OCI-LY7 (cell line): ENCODE measurements around the gene TMEM140.

ENCODE experiments used
- CTCF ChIP-seq: fragments of 200-600 bp; sonication (generic); conservative IDR thresholded peaks from 2 replicates; pipeline ENCODE4 v1.5.1; 2014; ENCODE audit warnings: mild to moderate bottlenecking, antibody characterized with exemption, low read length, moderate library complexity, mixed read lengths
- EZH2phosphoT487 ChIP-seq: fragments of 200-600 bp; sonication (generic); IDR thresholded peaks from 2 replicates; pipeline ENCODE4 v1.6.1; 2018; ENCODE audit warnings: low read depth, borderline replicate concordance, mild to moderate bottlenecking, mixed run types, antibody characterized with exemption, low read length, moderate library complexity, mixed read lengths

GRCh38 chr7:135215698-135216097, 67.8 kb downstream of the TMEM140 start:
- no peak for TF ChIP-seq CTCF
- no peak for TF ChIP-seq EZH2phosphoT487
